Bronchial epithelial cell (primary cell): ENCODE data around the gene SLC35G2. TPM values are rescaled to one million over a fixed set of nuclear protein-coding genes. Genes with fewer than 3 reads are reported as not detected.

Source experiments
- DNase-seq: peaks from one replicate; pipeline ENCODE4 v3.0.0-alpha.2; 2010; ENCODE audit warnings: low read depth
- FAIRE-seq: peaks from 2 replicates; lab custom pipeline; 2011; peaks lifted over from hg19 to GRCh38; lab: Jason Lieb, UNC
- H3K27me3 ChIP-seq: 2 replicates; pipeline ENCODE4 v1.5.1; 2011; ENCODE audit warnings: low read length; ENCODE audit not compliant: control insufficient read depth, insufficient read depth
- H3K36me3 ChIP-seq: 2 replicates; pipeline ENCODE4 v1.5.1; 2011; ENCODE audit warnings: low read length; ENCODE audit not compliant: control insufficient read depth, insufficient read depth
- H3K4me3 ChIP-seq: 2 replicates; pipeline ENCODE4 v1.5.1; 2011; ENCODE audit warnings: mild to moderate bottlenecking, low read depth, low read length, control low read depth
- CTCF ChIP-seq: IDR thresholded peaks from 2 replicates; pipeline ENCODE4 v1.5.1; 2011; ENCODE audit warnings: mild to moderate bottlenecking, moderate library complexity, low read length, control low read depth, inconsistent platforms; ENCODE audit not compliant: insufficient read depth, severe bottlenecking
- total RNA-seq: library from RNA; depleted of rRNA; stranded (reverse); fragments of >200 nt; gene quantifications from 2 replicates; pipeline ENCODE4 v1.2.1, GENCODE V29; 2014

The SLC35G2 gene
- total RNA-seq, 1 donor from 2014 or later: 2.1 TPM

- FAIRE-seq (no peak), DNase-seq (no peak)
- Histone ChIP-seq H3K36me3 (no peaks in the 10 kb centered on the region), H3K27me3 (no peaks in the 10 kb centered on the region), H3K4me3 (no peak overlapping the region)
- TF ChIP-seq CTCF: no peak
These were observed 85.8 kb downstream of the SLC35G2 start for GRCh38 chr3:136904746-136905145.

Other genes with a start within 250 kb of the SLC35G2 start
- 20.9 and 26.3 TPM in 2 replicates for gene STAG1, start 66.7 kb upstream of the SLC35G2 start, total RNA-seq
- gene NCK1, start 43.1 kb downstream of the SLC35G2 start, total RNA-seq: 74.4 and 81.6 TPM in 2 replicates
- gene IL20RB, start 138.9 kb downstream of the SLC35G2 start, total RNA-seq: 150 and 291 TPM in 2 replicates